ENCODE data around the gene TPO. TPM values are rescaled to one million over a fixed set of nuclear protein-coding genes. Genes with fewer than 3 reads are reported as not detected.

Gene TPO
- polyA plus RNA-seq, 1 experiment, result not detected

GRCh38 chr2:1541819-1542475 is 128.7 kb downstream of the TPO start:
- H3K36me3 ChIP-seq (ENCODE audit: control insufficient read depth, insufficient read depth, low read length), result no peaks in the 10 kb centered on the region
- POLR2A ChIA-PET, result no interaction called here
- peaks cover 1% of the 10 kb centered on the region; the same call in 1 of the 2 replicates for H3K27me3 ChIP-seq (ENCODE audit: control insufficient read depth, insufficient read depth, low read length)
- H3K4me3 ChIP-seq (ENCODE audit: low read depth, low read length), result no peak overlapping the region
- no peak for DNase-seq (ENCODE audit: low read depth)
- CTCF ChIA-PET, result interaction anchor here (2.0 to 5.1 kb wide), 4 partner anchors 8 to 827 kb away, joined by 7 to 50 read pairs (median 10); no protein-coding TSS in a partner anchor
- TF ChIP-seq, protein P1, sequence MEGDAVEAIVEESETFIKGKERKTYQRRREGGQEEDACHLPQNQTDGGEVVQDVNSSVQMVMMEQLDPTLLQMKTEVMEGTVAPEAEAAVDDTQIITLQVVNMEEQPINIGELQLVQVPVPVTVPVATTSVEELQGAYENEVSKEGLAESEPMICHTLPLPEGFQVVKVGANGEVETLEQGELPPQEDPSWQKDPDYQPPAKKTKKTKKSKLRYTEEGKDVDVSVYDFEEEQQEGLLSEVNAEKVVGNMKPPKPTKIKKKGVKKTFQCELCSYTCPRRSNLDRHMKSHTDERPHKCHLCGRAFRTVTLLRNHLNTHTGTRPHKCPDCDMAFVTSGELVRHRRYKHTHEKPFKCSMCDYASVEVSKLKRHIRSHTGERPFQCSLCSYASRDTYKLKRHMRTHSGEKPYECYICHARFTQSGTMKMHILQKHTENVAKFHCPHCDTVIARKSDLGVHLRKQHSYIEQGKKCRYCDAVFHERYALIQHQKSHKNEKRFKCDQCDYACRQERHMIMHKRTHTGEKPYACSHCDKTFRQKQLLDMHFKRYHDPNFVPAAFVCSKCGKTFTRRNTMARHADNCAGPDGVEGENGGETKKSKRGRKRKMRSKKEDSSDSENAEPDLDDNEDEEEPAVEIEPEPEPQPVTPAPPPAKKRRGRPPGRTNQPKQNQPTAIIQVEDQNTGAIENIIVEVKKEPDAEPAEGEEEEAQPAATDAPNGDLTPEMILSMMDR (IDR thresholded peaks at IDR 0.05; ENCODE audit: insufficient read depth, low read depth, low read length), result no peak

GRCh38 chr2:1542971-1543370 is 129.7 kb downstream of the TPO start:
- H3K4me3 ChIP-seq (ENCODE audit: low read depth, low read length), result no peak overlapping the region
- no peaks in the 10 kb centered on the region for H3K36me3 ChIP-seq (ENCODE audit: control insufficient read depth, insufficient read depth, low read length)
- ChIA-PET POLR2A (no interaction called here), CTCF (interaction anchor here (5.1 kb wide), 1 partner anchor 589 kb away, joined by 50 read pairs; no protein-coding TSS in a partner anchor)
- H3K27me3 ChIP-seq (ENCODE audit: control insufficient read depth, insufficient read depth, low read length), result peaks cover 1% of the 10 kb centered on the region; the same call in 1 of the 2 replicates
- TF ChIP-seq, protein P1 (IDR thresholded peaks at IDR 0.05; ENCODE audit: insufficient read depth, low read depth, low read length), result no peak
- no peak for DNase-seq (ENCODE audit: low read depth)

DNA sequence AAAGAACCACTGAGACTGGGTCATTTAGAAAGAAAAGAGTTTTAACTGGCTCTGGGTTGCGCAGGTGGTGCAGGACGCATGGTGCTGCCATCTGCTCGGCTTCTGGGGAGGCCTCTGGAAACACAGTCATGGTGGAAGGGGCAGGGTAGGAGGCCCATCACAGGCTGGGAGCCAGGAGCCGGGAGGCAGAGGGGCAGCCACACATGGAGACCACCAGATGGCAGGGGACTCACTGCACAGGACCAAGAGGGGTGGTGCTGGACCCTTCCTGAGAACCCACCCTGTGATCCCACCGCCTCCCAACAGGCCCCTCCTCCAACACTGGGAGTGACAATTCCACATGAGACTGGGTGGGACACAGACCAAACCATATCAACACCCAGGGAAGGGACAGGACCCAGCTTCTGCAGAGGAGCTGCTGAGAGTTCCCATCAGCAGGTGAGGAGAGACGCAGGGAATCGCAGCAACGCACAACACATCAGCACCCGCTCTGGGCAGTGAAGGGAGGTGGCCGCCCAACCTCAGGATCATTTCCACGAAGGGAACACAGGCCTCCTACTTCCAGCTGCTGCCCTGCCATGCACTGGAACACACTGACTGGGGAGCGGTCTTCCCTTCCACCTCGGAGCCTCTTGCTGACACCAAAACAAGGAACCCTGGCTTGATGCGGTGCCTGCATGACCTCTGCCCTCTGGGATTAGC is 130.7 kb downstream of the TPO start:
- H3K27me3 ChIP-seq (ENCODE audit: control insufficient read depth, insufficient read depth, low read length), result peaks cover 1% of the 10 kb centered on the region; the same call in 1 of the 2 replicates
- TF ChIP-seq, protein P1 (IDR thresholded peaks at IDR 0.05; ENCODE audit: insufficient read depth, low read depth, low read length), result no peak
- no peaks in the 10 kb centered on the region for H3K36me3 ChIP-seq (ENCODE audit: control insufficient read depth, insufficient read depth, low read length)
- DNase-seq (ENCODE audit: low read depth), result no peak
- POLR2A ChIA-PET, result no interaction called here
- CTCF ChIA-PET, result interaction anchor here (0.9 to 5.1 kb wide), 9 partner anchors 198 to 905 kb away, joined by 3 to 50 read pairs (median 4); no protein-coding TSS in a partner anchor
- H3K4me3 ChIP-seq (ENCODE audit: low read depth, low read length), result no peak overlapping the region

DNA sequence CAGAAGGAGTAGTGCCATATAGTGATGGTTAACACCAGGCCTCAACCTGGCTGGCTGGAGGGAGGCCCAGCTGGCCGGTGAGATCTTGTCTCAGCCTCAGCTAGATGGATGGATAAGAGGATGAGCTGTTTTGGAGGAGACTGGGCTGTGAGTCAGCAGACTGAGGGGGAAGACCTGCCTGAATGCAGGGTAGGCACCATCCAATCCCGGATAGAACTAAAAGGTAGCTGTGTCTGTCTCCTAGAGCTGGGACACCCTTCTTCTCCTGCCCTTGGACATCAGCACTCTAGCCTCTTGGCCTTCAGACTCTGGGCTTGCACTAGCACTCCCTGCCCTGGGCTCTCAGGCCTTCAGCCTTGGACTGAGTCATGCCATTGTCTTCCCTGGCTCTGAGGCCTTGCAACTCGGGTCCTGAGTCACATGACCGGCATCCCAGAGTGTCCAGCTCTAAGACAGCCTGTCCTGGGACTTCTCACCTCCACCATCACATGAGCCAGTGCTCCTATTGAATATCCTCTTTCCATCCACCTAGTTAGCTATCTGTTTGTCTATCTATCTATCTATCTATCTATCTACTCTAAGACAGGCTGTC is 131.3 kb downstream of the TPO start:
- ChIA-PET POLR2A (no interaction called here), CTCF (interaction anchor here (0.6 to 5.1 kb wide), 16 partner anchors 9 to 906 kb away, joined by 3 to 50 read pairs (median 4); no protein-coding TSS in a partner anchor)
- no peak for DNase-seq (ENCODE audit: low read depth)
- TF ChIP-seq, protein P1 (IDR thresholded peaks at IDR 0.05; ENCODE audit: insufficient read depth, low read depth, low read length), result no peak
- no peak overlapping the region for H3K4me3 ChIP-seq (ENCODE audit: low read depth, low read length)
- peaks cover 1% of the 10 kb centered on the region; the same call in 1 of the 2 replicates for H3K27me3 ChIP-seq (ENCODE audit: control insufficient read depth, insufficient read depth, low read length)
- H3K36me3 ChIP-seq (ENCODE audit: control insufficient read depth, insufficient read depth, low read length), result no peaks in the 10 kb centered on the region

All from BJ (cell line).